Gastrocnemius medialis (tissue), 4 donors: ENCODE data around the gene OLFML2A.

ENCODE experiments used
- CTCF ChIP-seq, 5 experiments: fragments of 450-650 bp in 3 of 5; fragments of 200-600 bp in 2 of 5; sonication (generic) in 2 of 5; IDR thresholded peaks in 4 of 5; conservative IDR thresholded peaks in 1 of 5; 1 replicate in 4 of 5; 2 replicates in 1 of 5; pipeline ENCODE4 v1.5.1; 2016 to 2019; ENCODE audit warnings: antibody characterized with exemption in 5 of 5, mild to moderate bottlenecking in 3 of 5, moderate library complexity in 3 of 5
- POLR2A ChIP-seq, 2 donors: fragments of 450-650 bp; IDR thresholded peaks; one replicate each; pipeline ENCODE4 v1.6.1; 2017; ENCODE audit warnings: antibody characterized with exemption in 2 of 2, mild to moderate bottlenecking in 2 of 2, moderate library complexity in 2 of 2

DNA sequence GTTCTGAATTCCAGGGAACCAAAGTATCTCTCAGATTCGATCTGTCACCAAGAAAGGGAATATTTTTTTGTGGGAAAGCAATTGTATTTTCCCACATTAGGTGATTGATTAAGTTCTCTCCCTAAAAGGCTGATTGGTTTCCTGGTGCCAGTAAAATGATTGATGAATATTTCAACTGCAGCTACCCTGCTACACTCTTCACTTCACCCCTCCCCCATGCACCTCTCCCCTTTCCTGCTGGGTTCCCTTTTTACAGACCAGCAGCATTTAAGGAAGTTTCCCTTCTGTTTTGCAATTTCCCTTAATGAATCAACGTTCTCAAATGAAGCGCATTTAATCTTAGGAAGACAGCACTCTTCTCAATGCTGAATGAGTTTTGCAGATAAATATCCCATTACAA, 18.9 kb upstream of the OLFML2A start:
- TF ChIP-seq CTCF (IDR thresholded peaks at IDR 0.05 in 4 of 5, conservative IDR thresholded peaks at IDR 0.05 in 1 of 5), result no peak
- no peak for TF ChIP-seq POLR2A (IDR thresholded peaks at IDR 0.05)
